Osteoblast (primary cell): Measurements from ENCODE around the gene EEF1AKMT4. TPM values are rescaled to one million over a fixed set of nuclear protein-coding genes. Genes with fewer than 3 reads are reported as not detected.

Experiments
- DNase-seq: peaks from one replicate; pipeline ENCODE4 v3.0.0; 2011; ENCODE audit warnings: low spot score, mixed read lengths; ENCODE audit not compliant: insufficient read length; ENCODE audit errors: missing footprints
- H2AFZ ChIP-seq: 2 replicates; pipeline ENCODE4 v1.6.0; 2011; ENCODE audit warnings: mild to moderate bottlenecking, low read length
- H3K27ac ChIP-seq: 2 replicates; pipeline ENCODE4 v1.5.1; 2011; ENCODE audit warnings: mild to moderate bottlenecking, low read depth, low read length, moderate library complexity
- H3K27me3 ChIP-seq: 2 replicates; pipeline ENCODE4 v1.6.0; 2012; ENCODE audit warnings: mild to moderate bottlenecking, control low read depth, inconsistent platforms, low read length, moderate library complexity; ENCODE audit not compliant: insufficient read depth
- H3K36me3 ChIP-seq: 2 replicates; pipeline ENCODE4 v1.5.1; 2011; ENCODE audit warnings: mild to moderate bottlenecking, low read length, control low read depth, moderate library complexity; ENCODE audit not compliant: insufficient read depth
- H3K4me1 ChIP-seq: 2 replicates; pipeline ENCODE4 v1.5.1; 2011; ENCODE audit warnings: mild to moderate bottlenecking, low read length, control low read depth, moderate library complexity; ENCODE audit not compliant: insufficient read depth
- H3K4me2 ChIP-seq: 2 replicates; pipeline ENCODE4 v1.6.0; 2011; ENCODE audit warnings: mild to moderate bottlenecking, low read length; ENCODE audit not compliant: insufficient read depth
- H3K4me3 ChIP-seq: fragments of 200-600 bp; sonication (generic); 3 replicates; pipeline ENCODE4 v1.5.1; 2012; ENCODE audit warnings: mild to moderate bottlenecking, low read length, inconsistent platforms; ENCODE audit not compliant: insufficient read depth
- H3K79me2 ChIP-seq: 2 replicates; pipeline ENCODE4 v1.6.0; 2012; ENCODE audit warnings: mild to moderate bottlenecking, low read length, control low read depth, inconsistent platforms; ENCODE audit not compliant: insufficient read depth
- H3K9me3 ChIP-seq: 2 replicates; pipeline ENCODE4 v1.5.1; 2011; ENCODE audit warnings: low read depth, low read length, control low read depth
- H4K20me1 ChIP-seq: 2 replicates; pipeline ENCODE4 v1.6.0; 2012; ENCODE audit warnings: mild to moderate bottlenecking, low read length, control low read depth; ENCODE audit not compliant: insufficient read depth
- CTCF ChIP-seq: IDR thresholded peaks from 2 replicates; pipeline ENCODE4 v1.5.1; 2011; ENCODE audit warnings: mild to moderate bottlenecking, low read depth, low read length, moderate library complexity; ENCODE audit errors: extremely low read depth
- total RNA-seq: library from RNA; depleted of rRNA; stranded (reverse); fragments of >200 nt; gene quantifications from 2 replicates; pipeline ENCODE4 v1.2.3, GENCODE V29; 2012

The EEF1AKMT4 gene
- total RNA-seq, 1 donor = 3.3 TPM

GRCh38 chr3:184239221-184239620 lies 10.3 kb upstream of the EEF1AKMT4 start:
- H4K20me1 ChIP-seq = peaks cover 29% of the 10 kb centered on the region
- no peaks in the 10 kb centered on the region for H3K9me3 ChIP-seq
- no peaks in the 10 kb centered on the region for H3K4me1 ChIP-seq
- no peak overlapping the region for H3K27ac ChIP-seq
- peaks cover under 1% of the 10 kb centered on the region for H3K27me3 ChIP-seq
- H2AFZ ChIP-seq = no peak overlapping the region
- H3K36me3 ChIP-seq = peaks cover 18% of the 10 kb centered on the region
- DNase-seq = peak; percentile 29
- H3K4me2 ChIP-seq = no peak overlapping the region
- H3K4me3 ChIP-seq = no peak overlapping the region
- no peaks in the 10 kb centered on the region for H3K79me2 ChIP-seq
- no peak for TF ChIP-seq CTCF

GRCh38 chr3:184239708-184240107 lies 9.8 kb upstream of the EEF1AKMT4 start:
- H3K36me3 ChIP-seq = peaks cover 23% of the 10 kb centered on the region

GRCh38 chr3:184240384-184241140 lies 8.9 kb upstream of the EEF1AKMT4 start:
- Histone ChIP-seq H3K27ac (no peak overlapping the region), H3K79me2 (no peaks in the 10 kb centered on the region), H3K4me1 (no peaks in the 10 kb centered on the region), H3K4me3 (no peak overlapping the region), H3K27me3 (no peaks in the 10 kb centered on the region), H3K36me3 (peaks cover 29% of the 10 kb centered on the region), H3K4me2 (no peak overlapping the region), H2AFZ (no peak overlapping the region), H3K9me3 (no peaks in the 10 kb centered on the region), H4K20me1 (peaks cover 30% of the 10 kb centered on the region)
- DNase-seq = peak; percentile 92
- no peak for TF ChIP-seq CTCF

More at GRCh38 chr3:184239708-184240107, 9.8 kb upstream of the EEF1AKMT4 start:
- peak; percentile 66 for DNase-seq
- Histone ChIP-seq H3K4me1 (no peaks in the 10 kb centered on the region), H3K9me3 (no peaks in the 10 kb centered on the region), H3K4me2 (no peak overlapping the region), H4K20me1 (peaks cover 29% of the 10 kb centered on the region), H2AFZ (no peak overlapping the region), H3K4me3 (no peak overlapping the region), H3K27me3 (no peaks in the 10 kb centered on the region), H3K27ac (no peak overlapping the region), H3K79me2 (no peaks in the 10 kb centered on the region)
- no peak for TF ChIP-seq CTCF

- Histone ChIP-seq H3K36me3 (peaks cover 29% of the 10 kb centered on the region), H3K9me3 (no peaks in the 10 kb centered on the region), H3K4me1 (no peaks in the 10 kb centered on the region), H2AFZ (no peak overlapping the region), H3K4me3 (no peak overlapping the region), H3K79me2 (peaks cover 1% of the 10 kb centered on the region), H3K4me2 (no peak overlapping the region), H4K20me1 (peaks cover 34% of the 10 kb centered on the region), H3K27me3 (no peaks in the 10 kb centered on the region), H3K27ac (no peak overlapping the region)
- peak; percentile 31 for DNase-seq
- TF ChIP-seq CTCF = no peak
These were observed 8.4 kb upstream of the EEF1AKMT4 start for GRCh38 chr3:184241141-184241446.
